H9 (cell line): ENCODE data around the gene GTF2F2. TPM values are rescaled to one million over a fixed set of nuclear protein-coding genes. Genes with fewer than 3 reads are reported as not detected.

Source experiments
- DNase-seq: peaks from one replicate; pipeline ENCODE4 v3.0.0-alpha.2; 2017
- H2AFZ ChIP-seq: one replicate; pipeline ENCODE4 v1.6.1; 2013; ENCODE audit warnings: mild to moderate bottlenecking, low read length, control low read depth, moderate library complexity
- H2AK5ac ChIP-seq: 2 replicates; pipeline ENCODE4 v1.6.1; 2013; ENCODE audit warnings: low read length, control low read depth, mixed read lengths; ENCODE audit not compliant: insufficient read length
- H2BK120ac ChIP-seq: one replicate; pipeline ENCODE4 v1.6.1; 2013; ENCODE audit warnings: low read depth, mild to moderate bottlenecking, low read length, control low read depth, inconsistent platforms; ENCODE audit not compliant: poor library complexity, severe bottlenecking
- H2BK12ac ChIP-seq: 2 replicates; pipeline ENCODE4 v1.6.1; 2013; ENCODE audit warnings: low read length, control low read depth, mixed read lengths, low read depth; ENCODE audit not compliant: insufficient read length
- H2BK15ac ChIP-seq: 2 replicates; pipeline ENCODE4 v1.6.1; 2013; ENCODE audit warnings: low read depth, low read length, control low read depth
- H2BK20ac ChIP-seq: one replicate; pipeline ENCODE4 v1.6.1; 2013; ENCODE audit warnings: low read depth, mild to moderate bottlenecking, low read length, control low read depth, inconsistent platforms; ENCODE audit not compliant: poor library complexity, severe bottlenecking
- H2BK5ac ChIP-seq: 2 replicates; pipeline ENCODE4 v1.6.1; 2013; ENCODE audit warnings: low read length, control low read depth, mixed read lengths; ENCODE audit not compliant: insufficient read length
- H3K14ac ChIP-seq: 2 replicates; pipeline ENCODE4 v1.6.1; 2013; ENCODE audit warnings: low read length, control low read depth; ENCODE audit not compliant: insufficient read depth
- H3K18ac ChIP-seq: 2 replicates; pipeline ENCODE4 v1.6.1; 2013; ENCODE audit warnings: low read depth, mild to moderate bottlenecking, mixed read lengths, low read length, control low read depth; ENCODE audit not compliant: insufficient read length
- H3K23ac ChIP-seq: 2 replicates; pipeline ENCODE4 v1.6.1; 2013; ENCODE audit warnings: low read length, control low read depth, mixed read lengths, low read depth; ENCODE audit not compliant: insufficient read length
- H3K23me2 ChIP-seq: 2 replicates; pipeline ENCODE4 v1.6.1; 2013; ENCODE audit warnings: low read depth, mild to moderate bottlenecking, mixed read lengths, low read length, control low read depth; ENCODE audit not compliant: insufficient read length, poor library complexity, severe bottlenecking
- H3K27ac ChIP-seq: 2 replicates; pipeline ENCODE4 v1.5.1; 2013; ENCODE audit warnings: low read length, control low read depth, mixed read lengths, low read depth; ENCODE audit not compliant: insufficient read length
- H3K27me3 ChIP-seq: 2 replicates; pipeline ENCODE4 v1.6.1; 2013; ENCODE audit warnings: low read length, control low read depth, inconsistent platforms; ENCODE audit not compliant: insufficient read depth
- H3K4ac ChIP-seq: 2 replicates; pipeline ENCODE4 v1.6.1; 2013; ENCODE audit warnings: low read depth, mild to moderate bottlenecking, control low read depth, inconsistent platforms, low read length, moderate library complexity
- H3K4me1 ChIP-seq: 2 replicates; pipeline ENCODE4 v1.6.1; 2013; ENCODE audit warnings: low read length, control low read depth, inconsistent platforms; ENCODE audit not compliant: insufficient read depth
- H3K4me2 ChIP-seq: 2 replicates; pipeline ENCODE4 v1.6.1; 2013; ENCODE audit warnings: low read length, control low read depth, mixed read lengths; ENCODE audit not compliant: insufficient read length, insufficient read depth
- H3K56ac ChIP-seq: 2 replicates; pipeline ENCODE4 v1.6.1; 2013; ENCODE audit warnings: low read depth, mild to moderate bottlenecking, mixed read lengths, low read length, control low read depth; ENCODE audit not compliant: insufficient read length
- H3K79me1 ChIP-seq: 2 replicates; pipeline ENCODE4 v1.6.1; 2013; ENCODE audit warnings: low read depth, mild to moderate bottlenecking, moderate library complexity, low read length, control low read depth, inconsistent platforms; ENCODE audit not compliant: insufficient read depth, poor library complexity, severe bottlenecking
- H3K79me2 ChIP-seq: 2 replicates; pipeline ENCODE4 v1.6.1; 2013; ENCODE audit warnings: low read length, control low read depth, inconsistent platforms; ENCODE audit not compliant: insufficient read depth
- H3K9ac ChIP-seq: 2 replicates; pipeline ENCODE4 v1.6.1; 2013; ENCODE audit warnings: low read length, control low read depth, mixed read lengths; ENCODE audit not compliant: insufficient read length; ENCODE audit errors: extremely low read depth
- H3K9me3 ChIP-seq: one replicate; pipeline ENCODE4 v1.6.1; 2013; ENCODE audit warnings: low read depth, low read length, inconsistent platforms; ENCODE audit not compliant: control insufficient read depth
- H3T11ph ChIP-seq: one replicate; pipeline ENCODE4 v1.6.1; 2013; ENCODE audit warnings: mild to moderate bottlenecking, low read length, control low read depth, inconsistent platforms
- H4K20me1 ChIP-seq: one replicate; pipeline ENCODE4 v1.6.1; 2013; ENCODE audit not compliant: control insufficient read depth, insufficient read length, insufficient read depth
- H4K5ac ChIP-seq: 2 replicates; pipeline ENCODE4 v1.6.1; 2013; ENCODE audit warnings: low read depth, mild to moderate bottlenecking, mixed read lengths, low read length, control low read depth; ENCODE audit not compliant: insufficient read length
- H4K8ac ChIP-seq: replicated peaks from 2 replicates; pipeline ENCODE4 v1.6.1; 2013; ENCODE audit warnings: low read length, control low read depth, mixed read lengths, low read depth; ENCODE audit not compliant: insufficient read length
- H4K91ac ChIP-seq: 2 replicates; pipeline ENCODE4 v1.6.1; 2013; ENCODE audit warnings: low read depth, mild to moderate bottlenecking, moderate library complexity, mixed read lengths, low read length, control low read depth; ENCODE audit not compliant: insufficient read length
- H3K27ac Mint-ChIP-seq, 3 experiments: 2 replicates in 2 of 3; 3 replicates in 1 of 3; pipeline ENCODE4 v1.8.0; 2020 to 2021; ENCODE audit warnings: mixed read lengths in 3 of 3, mild to moderate bottlenecking in 1 of 3, moderate library complexity in 1 of 3
- H3K27me3 Mint-ChIP-seq: 2 replicates; pipeline ENCODE4 v1.8.0; 2021; ENCODE audit warnings: low read depth, mild to moderate bottlenecking, moderate library complexity, mixed read lengths
- H3K36me3 Mint-ChIP-seq, 3 experiments: 2 replicates in 2 of 3; 3 replicates in 1 of 3; pipeline ENCODE4 v1.8.0; 2020 to 2021; ENCODE audit warnings: low read depth in 3 of 3, mixed read lengths in 3 of 3; ENCODE audit not compliant: insufficient read depth in 1 of 3
- H3K4me1 Mint-ChIP-seq, 2 experiments: 2 replicates each; pipeline ENCODE4 v1.8.0; 2020; ENCODE audit warnings: mixed read lengths in 2 of 2
- H3K4me3 Mint-ChIP-seq, 2 experiments: 2 replicates in 1 of 2; 3 replicates in 1 of 2; pipeline ENCODE4 v1.8.0; 2020 to 2021; ENCODE audit warnings: mild to moderate bottlenecking in 2 of 2, mixed read lengths in 2 of 2, moderate library complexity in 1 of 2
- H3K9me3 Mint-ChIP-seq, 2 experiments: 2 replicates in 1 of 2; 3 replicates in 1 of 2; pipeline ENCODE4 v1.8.0; 2020; ENCODE audit warnings: mild to moderate bottlenecking in 2 of 2, mixed read lengths in 2 of 2, moderate library complexity in 1 of 2
- WGBS: extraction: QIAGEN DNeasy Blood & Tissue Kit; methylation state at CpG from one replicate; pipeline ENCODE4 v1.1.7; 2013; ENCODE audit warnings: missing lambda C conversion rate, low lambda C conversion rate, mixed read lengths; ENCODE audit not compliant: insufficient read length; ENCODE audit errors: extremely low coverage; 5-methylcytosine and 5-hydroxymethylcytosine counted together
- total RNA-seq: library from RNA; stranded (reverse); gene quantifications from 2 replicates; pipeline ENCODE4 v1.2.1, GENCODE V29; 2021
- TF ChIP-seq, protein P1 (sequence below): fragments of 200-600 bp; sonication (generic); conservative IDR thresholded peaks from 3 replicates; pipeline ENCODE4 v1.8.0; 2021; ENCODE audit warnings: antibody characterized with exemption, mild to moderate bottlenecking

The GTF2F2 gene
- total RNA-seq, 1 experiment from 2014 or later = 29.6 TPM

DNA sequence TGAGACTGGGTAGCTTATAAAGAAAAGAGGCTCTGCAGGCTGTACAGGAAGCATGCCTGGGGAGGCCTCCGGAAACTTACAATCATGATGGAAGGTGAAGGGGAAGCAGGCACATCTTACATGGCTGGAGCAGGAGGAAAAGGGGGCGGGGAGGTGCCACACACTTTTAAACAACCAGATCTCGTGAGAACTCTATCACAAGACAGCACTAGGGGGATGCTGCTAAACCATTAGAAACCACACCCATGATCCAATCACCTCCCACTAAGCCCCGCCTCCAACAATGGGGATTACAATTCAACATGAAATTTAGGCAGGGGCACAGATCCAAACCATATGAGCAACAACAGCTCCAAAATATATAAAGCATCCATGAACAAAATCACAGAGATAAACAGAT lies 46.5 kb upstream of the GTF2F2 start:
- DNase-seq = peak; percentile 63
- no peak overlapping the region for H3K4ac ChIP-seq
- H2BK20ac ChIP-seq = no peak overlapping the region
- WGBS = no CpG with 5 or more reads among the region's 4 CpGs
- no peak overlapping the region for H2BK120ac ChIP-seq
- H3K14ac ChIP-seq = no peak overlapping the region
- H3K4me3 Mint-ChIP-seq = no peak overlapping the region; a peak in 1 of 5 replicates
- no peaks in the 10 kb centered on the region for H3K9me3 Mint-ChIP-seq
- no peak overlapping the region for H3K4me2 ChIP-seq
- H4K91ac ChIP-seq = no peak overlapping the region
- no peaks in the 10 kb centered on the region for H3K79me2 ChIP-seq
- H3K36me3 Mint-ChIP-seq = no peaks in the 10 kb centered on the region
- no peak overlapping the region for H4K5ac ChIP-seq
- H2BK12ac ChIP-seq = no peak overlapping the region
- no peaks in the 10 kb centered on the region for H3K27me3 ChIP-seq
- no peak overlapping the region for H3K18ac ChIP-seq
- H3K27ac ChIP-seq = no peak overlapping the region
- H2BK15ac ChIP-seq = no peak overlapping the region
- H3K9me3 ChIP-seq = no peaks in the 10 kb centered on the region
- no peaks in the 10 kb centered on the region for H3K79me1 ChIP-seq
- no peaks in the 10 kb centered on the region for H3K27me3 Mint-ChIP-seq
- H2BK5ac ChIP-seq = no peak overlapping the region
- no peak overlapping the region for H3T11ph ChIP-seq
- H3K9ac ChIP-seq = no peak overlapping the region
- H3K23ac ChIP-seq = no peak overlapping the region
- peaks cover 8 to 11% of the 10 kb centered on the region in 2 experiments for H3K4me1 Mint-ChIP-seq
- no peak overlapping the region for H3K56ac ChIP-seq
- no peak overlapping the region for H4K8ac ChIP-seq
- no peak overlapping the region for H2AFZ ChIP-seq
- H3K27ac Mint-ChIP-seq = no peak overlapping the region
- no peaks in the 10 kb centered on the region for H3K23me2 ChIP-seq
- no peaks in the 10 kb centered on the region for H4K20me1 ChIP-seq
- TF ChIP-seq, protein P1, sequence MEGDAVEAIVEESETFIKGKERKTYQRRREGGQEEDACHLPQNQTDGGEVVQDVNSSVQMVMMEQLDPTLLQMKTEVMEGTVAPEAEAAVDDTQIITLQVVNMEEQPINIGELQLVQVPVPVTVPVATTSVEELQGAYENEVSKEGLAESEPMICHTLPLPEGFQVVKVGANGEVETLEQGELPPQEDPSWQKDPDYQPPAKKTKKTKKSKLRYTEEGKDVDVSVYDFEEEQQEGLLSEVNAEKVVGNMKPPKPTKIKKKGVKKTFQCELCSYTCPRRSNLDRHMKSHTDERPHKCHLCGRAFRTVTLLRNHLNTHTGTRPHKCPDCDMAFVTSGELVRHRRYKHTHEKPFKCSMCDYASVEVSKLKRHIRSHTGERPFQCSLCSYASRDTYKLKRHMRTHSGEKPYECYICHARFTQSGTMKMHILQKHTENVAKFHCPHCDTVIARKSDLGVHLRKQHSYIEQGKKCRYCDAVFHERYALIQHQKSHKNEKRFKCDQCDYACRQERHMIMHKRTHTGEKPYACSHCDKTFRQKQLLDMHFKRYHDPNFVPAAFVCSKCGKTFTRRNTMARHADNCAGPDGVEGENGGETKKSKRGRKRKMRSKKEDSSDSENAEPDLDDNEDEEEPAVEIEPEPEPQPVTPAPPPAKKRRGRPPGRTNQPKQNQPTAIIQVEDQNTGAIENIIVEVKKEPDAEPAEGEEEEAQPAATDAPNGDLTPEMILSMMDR = no peak
- no peaks in the 10 kb centered on the region for H3K4me1 ChIP-seq
- no peak overlapping the region for H2AK5ac ChIP-seq
